Measurements from ENCODE around the gene FREM1.

DNA sequence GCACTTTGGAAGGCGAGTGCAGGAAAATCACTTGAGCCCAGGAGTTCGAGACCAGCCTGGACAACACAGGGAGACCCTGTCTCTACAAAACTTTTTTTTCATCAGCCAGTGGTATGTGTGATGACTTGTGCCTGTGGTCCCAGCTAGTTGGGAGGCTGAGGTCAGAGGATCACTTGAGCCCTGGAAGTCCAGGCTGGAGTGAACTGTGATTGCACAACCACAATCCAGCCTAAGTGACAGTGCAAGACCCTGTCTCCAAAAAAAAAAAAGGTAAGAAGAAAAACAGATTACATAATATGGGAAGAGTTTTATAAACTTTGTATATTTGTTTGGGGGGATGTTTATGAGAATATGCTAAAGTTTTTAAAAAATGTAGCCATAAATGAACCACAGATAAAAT is 111.2 kb downstream of the FREM1 start:
- TF ChIP-seq, protein P1, sequence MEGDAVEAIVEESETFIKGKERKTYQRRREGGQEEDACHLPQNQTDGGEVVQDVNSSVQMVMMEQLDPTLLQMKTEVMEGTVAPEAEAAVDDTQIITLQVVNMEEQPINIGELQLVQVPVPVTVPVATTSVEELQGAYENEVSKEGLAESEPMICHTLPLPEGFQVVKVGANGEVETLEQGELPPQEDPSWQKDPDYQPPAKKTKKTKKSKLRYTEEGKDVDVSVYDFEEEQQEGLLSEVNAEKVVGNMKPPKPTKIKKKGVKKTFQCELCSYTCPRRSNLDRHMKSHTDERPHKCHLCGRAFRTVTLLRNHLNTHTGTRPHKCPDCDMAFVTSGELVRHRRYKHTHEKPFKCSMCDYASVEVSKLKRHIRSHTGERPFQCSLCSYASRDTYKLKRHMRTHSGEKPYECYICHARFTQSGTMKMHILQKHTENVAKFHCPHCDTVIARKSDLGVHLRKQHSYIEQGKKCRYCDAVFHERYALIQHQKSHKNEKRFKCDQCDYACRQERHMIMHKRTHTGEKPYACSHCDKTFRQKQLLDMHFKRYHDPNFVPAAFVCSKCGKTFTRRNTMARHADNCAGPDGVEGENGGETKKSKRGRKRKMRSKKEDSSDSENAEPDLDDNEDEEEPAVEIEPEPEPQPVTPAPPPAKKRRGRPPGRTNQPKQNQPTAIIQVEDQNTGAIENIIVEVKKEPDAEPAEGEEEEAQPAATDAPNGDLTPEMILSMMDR (IDR thresholded peaks at IDR 0.05): no peak
- no peak for TF ChIP-seq ZFX (IDR thresholded peaks at IDR 0.05; ENCODE audit: borderline replicate concordance)

Measured in 22Rv1 (cell line).